Measurements from ENCODE around the gene GZMB. TPM values are rescaled to one million over a fixed set of nuclear protein-coding genes. Genes with fewer than 3 reads are reported as not detected.

The GZMB gene
- total RNA-seq, 1 donor, result not detected

GRCh38 chr14:24678801-24679247 lies 44.8 kb upstream of the GZMB start:
- Histone ChIP-seq H3K27ac (ENCODE audit: low read depth, low read length) (no peak overlapping the region), H3K27me3 (ENCODE audit: insufficient read depth, low read length) (no peaks in the 10 kb centered on the region), H2AFZ (ENCODE audit: low read length) (peak overlapping the region; percentile 91), H4K20me1 (ENCODE audit: insufficient read depth, low read length) (no peaks in the 10 kb centered on the region), H3K79me2 (ENCODE audit: insufficient read depth, low read length) (no peaks in the 10 kb centered on the region), H3K9me3 (ENCODE audit: low read depth, low read length) (no peaks in the 10 kb centered on the region), H3K36me3 (ENCODE audit: insufficient read depth, low read length) (no peaks in the 10 kb centered on the region), H3K4me2 (ENCODE audit: insufficient read depth, low read length) (peak overlapping the region; percentile 91), H3K4me3 (ENCODE audit: insufficient read depth, low read length) (peak overlapping the region; percentile 65), H3K4me1 (ENCODE audit: insufficient read depth, low read length) (no peaks in the 10 kb centered on the region)
- TF ChIP-seq CTCF (IDR thresholded peaks at IDR 0.05; ENCODE audit: extremely low read depth, low read depth, low read length), result peak; percentile 100
- DNase-seq (ENCODE audit: insufficient read length, low spot score, missing footprints), result peak; percentile 93

- H4K20me1 ChIP-seq (ENCODE audit: insufficient read depth, low read length), result no peaks in the 10 kb centered on the region
Measured at GRCh38 chr14:24677956-24678355, 44.0 kb upstream of the GZMB start.

GRCh38 chr14:24674204-24674970 lies 40.4 kb upstream of the GZMB start:
- Histone ChIP-seq H3K9me3 (ENCODE audit: low read depth, low read length) (no peaks in the 10 kb centered on the region), H3K36me3 (ENCODE audit: insufficient read depth, low read length) (no peaks in the 10 kb centered on the region), H3K4me1 (ENCODE audit: insufficient read depth, low read length) (no peaks in the 10 kb centered on the region), H2AFZ (ENCODE audit: low read length) (no peak overlapping the region), H3K27me3 (ENCODE audit: insufficient read depth, low read length) (no peaks in the 10 kb centered on the region), H3K4me3 (ENCODE audit: insufficient read depth, low read length) (no peak overlapping the region), H3K4me2 (ENCODE audit: insufficient read depth, low read length) (no peak overlapping the region), H3K79me2 (ENCODE audit: insufficient read depth, low read length) (no peaks in the 10 kb centered on the region), H3K27ac (ENCODE audit: low read depth, low read length) (no peak overlapping the region), H4K20me1 (ENCODE audit: insufficient read depth, low read length) (no peaks in the 10 kb centered on the region)
- TF ChIP-seq CTCF (IDR thresholded peaks at IDR 0.05; ENCODE audit: extremely low read depth, low read depth, low read length), result no peak
- no peak for DNase-seq (ENCODE audit: insufficient read length, low spot score, missing footprints)

More at GRCh38 chr14:24677956-24678355, 44.0 kb upstream of the GZMB start:
- Histone ChIP-seq H3K9me3 (ENCODE audit: low read depth, low read length) (no peaks in the 10 kb centered on the region), H3K4me1 (ENCODE audit: insufficient read depth, low read length) (no peaks in the 10 kb centered on the region), H3K79me2 (ENCODE audit: insufficient read depth, low read length) (no peaks in the 10 kb centered on the region), H2AFZ (ENCODE audit: low read length) (no peak overlapping the region), H3K4me3 (ENCODE audit: insufficient read depth, low read length) (no peak overlapping the region), H3K27ac (ENCODE audit: low read depth, low read length) (no peak overlapping the region), H3K4me2 (ENCODE audit: insufficient read depth, low read length) (no peak overlapping the region), H3K36me3 (ENCODE audit: insufficient read depth, low read length) (no peaks in the 10 kb centered on the region), H3K27me3 (ENCODE audit: insufficient read depth, low read length) (no peaks in the 10 kb centered on the region)
- TF ChIP-seq CTCF (IDR thresholded peaks at IDR 0.05; ENCODE audit: extremely low read depth, low read depth, low read length), result no peak
- DNase-seq (ENCODE audit: insufficient read length, low spot score, missing footprints), result no peak

- Histone ChIP-seq H2AFZ (ENCODE audit: low read length) (no peak overlapping the region), H3K79me2 (ENCODE audit: insufficient read depth, low read length) (no peaks in the 10 kb centered on the region), H3K4me3 (ENCODE audit: insufficient read depth, low read length) (no peak overlapping the region), H3K4me1 (ENCODE audit: insufficient read depth, low read length) (no peaks in the 10 kb centered on the region), H3K36me3 (ENCODE audit: insufficient read depth, low read length) (no peaks in the 10 kb centered on the region), H3K9me3 (ENCODE audit: low read depth, low read length) (no peaks in the 10 kb centered on the region), H3K4me2 (ENCODE audit: insufficient read depth, low read length) (no peak overlapping the region), H3K27ac (ENCODE audit: low read depth, low read length) (no peak overlapping the region), H3K27me3 (ENCODE audit: insufficient read depth, low read length) (no peaks in the 10 kb centered on the region), H4K20me1 (ENCODE audit: insufficient read depth, low read length) (no peaks in the 10 kb centered on the region)
- DNase-seq (ENCODE audit: insufficient read length, low spot score, missing footprints), result no peak
- TF ChIP-seq CTCF (IDR thresholded peaks at IDR 0.05; ENCODE audit: extremely low read depth, low read depth, low read length), result no peak
Measured at GRCh38 chr14:24673534-24674203, 39.7 kb upstream of the GZMB start.

Data from osteoblast (primary cell).